DMS53 treated with DMSO at 0.1 percent for 48 hours (cell line): ENCODE data around the gene C9orf43.
"Not testable (repeated sequence)": the region's sequence is repeated elsewhere in the genome, so short reads cannot be mapped to it uniquely, and the experiment has no call there.

Source experiments
- DNase-seq: peaks from one replicate; lab custom pipeline; 2025; ENCODE audit not compliant: unreplicated experiment; lab: John Stamatoyannopoulos, UW

C9orf43 gene

GRCh38 chr9:113409883-113410206, 702 bp upstream of the C9orf43 start:
- DNase-seq = no peak

GRCh38 chr9:113416149-113416721, 5.7 kb downstream of the C9orf43 start:
- DNase-seq = no peak

DNA sequence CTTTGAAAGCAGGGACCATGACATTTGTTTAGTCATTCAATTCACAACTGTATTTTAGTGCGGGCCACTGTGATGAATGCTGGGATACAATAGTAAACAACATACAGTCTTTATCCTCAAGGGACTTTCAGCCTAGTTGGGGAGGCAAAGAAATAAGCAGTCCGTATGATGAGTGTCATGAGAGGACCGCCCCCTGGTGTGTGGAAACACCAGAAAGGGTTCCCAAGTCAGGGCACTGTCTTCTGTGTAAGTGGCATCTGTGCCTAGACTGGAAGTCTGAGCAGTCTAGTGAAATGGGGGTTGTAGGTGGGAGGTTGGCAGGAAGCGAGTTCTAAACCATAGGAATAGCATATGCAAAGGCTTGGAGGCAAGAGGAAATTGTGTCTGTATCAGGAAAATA, 6.8 kb downstream of the C9orf43 start:
- DNase-seq = no peak

- DNase-seq = no peak
Observed at GRCh38 chr9:113421726-113422125, 11.2 kb downstream of the C9orf43 start.

GRCh38 chr9:113425072-113425471, 14.5 kb downstream of the C9orf43 start:
- DNase-seq = no peak

DNA sequence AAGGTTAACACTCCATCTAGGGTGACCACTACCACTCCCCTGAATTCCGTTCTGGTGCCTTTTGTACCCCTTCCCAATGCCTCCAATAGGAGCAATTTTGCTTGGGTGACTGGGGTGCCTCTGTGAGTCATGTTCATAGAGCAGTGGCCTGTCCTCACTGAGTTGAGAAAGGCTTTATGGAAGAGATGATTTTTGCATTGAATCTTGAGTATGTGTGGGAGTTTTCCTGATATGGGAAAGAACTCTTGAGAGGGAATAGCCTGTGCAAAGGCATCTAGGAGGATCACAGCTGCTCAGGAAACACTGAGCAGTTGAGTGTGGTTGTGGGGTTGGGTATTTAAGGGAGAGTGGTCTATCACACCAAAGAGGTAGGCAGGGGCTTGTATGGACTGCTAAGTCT, 16.2 kb downstream of the C9orf43 start:
- no peak for DNase-seq

GRCh38 chr9:113427629-113428028, 17.1 kb downstream of the C9orf43 start:
- no peak for DNase-seq

GRCh38 chr9:113428062-113428615, 17.6 kb downstream of the C9orf43 start:
- DNase-seq = no peak

- no peak for DNase-seq
Observed at GRCh38 chr9:113431191-113431590, 20.6 kb downstream of the C9orf43 start.

- no peak for DNase-seq
Observed at GRCh38 chr9:113436728-113437515, 26.4 kb downstream of the C9orf43 start.

DNA sequence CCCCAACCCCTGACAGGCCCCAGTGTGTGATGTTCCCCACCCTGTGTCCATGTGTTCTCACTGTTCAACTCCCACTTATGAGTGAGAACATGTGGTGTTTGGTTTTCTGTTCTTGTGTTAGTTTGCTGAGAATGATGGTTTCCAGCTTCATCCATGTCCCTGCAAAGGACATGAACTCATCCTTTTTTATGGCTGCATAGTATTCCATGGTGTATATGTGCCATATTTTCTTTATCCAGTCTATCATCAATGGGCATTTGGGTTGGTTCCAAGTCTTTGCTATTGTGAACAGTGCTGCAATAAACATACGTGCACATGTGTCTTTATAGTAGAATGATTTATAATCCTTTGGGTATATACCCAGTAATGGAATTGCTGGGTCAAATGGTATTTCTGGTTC, 27.2 kb downstream of the C9orf43 start:
- DNase-seq = not testable (repeated sequence)

DNA sequence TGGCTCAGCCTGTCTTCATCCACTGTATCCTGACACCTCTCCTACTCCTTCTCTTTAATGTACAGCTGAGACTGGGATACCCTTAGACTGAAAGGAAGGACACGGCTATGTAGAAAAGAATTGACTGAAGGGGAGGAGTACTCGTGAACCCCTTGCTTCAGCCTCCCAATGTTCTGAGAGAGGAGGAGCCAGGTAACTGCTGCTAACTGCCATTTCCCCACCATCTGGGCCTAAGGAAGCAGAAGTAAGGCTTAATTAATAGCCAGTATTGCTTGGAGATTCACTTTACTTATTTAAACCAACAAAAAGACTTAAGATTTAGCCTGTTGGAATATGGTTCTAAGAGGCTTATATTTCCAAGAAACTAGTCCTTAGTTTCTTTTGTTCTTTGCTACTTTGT, 34.2 kb downstream of the C9orf43 start:
- DNase-seq = no peak

DNA sequence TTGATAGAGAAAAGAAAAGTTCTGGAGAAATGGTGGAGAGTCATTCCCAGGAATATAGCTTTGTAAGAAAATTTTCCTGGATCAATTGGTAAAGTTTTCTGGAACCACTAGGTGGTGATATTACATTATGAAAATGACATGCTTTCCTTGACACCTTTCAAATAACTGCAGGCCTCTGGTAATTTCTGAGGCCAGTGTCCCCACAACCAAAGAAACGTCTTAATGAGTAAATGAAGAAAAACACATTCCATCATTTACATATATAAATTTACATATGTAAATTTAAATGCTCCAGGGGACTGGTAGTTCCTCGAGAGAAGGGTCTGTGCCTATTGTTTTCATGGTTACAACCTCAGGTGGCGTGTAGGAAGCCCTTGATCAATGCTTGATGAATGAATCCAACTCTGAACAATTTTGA, 35.8 kb downstream of the C9orf43 start:
- DNase-seq = peak; percentile 37

- DNase-seq = no peak
Observed at GRCh38 chr9:113449376-113449775, 38.8 kb downstream of the C9orf43 start.

DNA sequence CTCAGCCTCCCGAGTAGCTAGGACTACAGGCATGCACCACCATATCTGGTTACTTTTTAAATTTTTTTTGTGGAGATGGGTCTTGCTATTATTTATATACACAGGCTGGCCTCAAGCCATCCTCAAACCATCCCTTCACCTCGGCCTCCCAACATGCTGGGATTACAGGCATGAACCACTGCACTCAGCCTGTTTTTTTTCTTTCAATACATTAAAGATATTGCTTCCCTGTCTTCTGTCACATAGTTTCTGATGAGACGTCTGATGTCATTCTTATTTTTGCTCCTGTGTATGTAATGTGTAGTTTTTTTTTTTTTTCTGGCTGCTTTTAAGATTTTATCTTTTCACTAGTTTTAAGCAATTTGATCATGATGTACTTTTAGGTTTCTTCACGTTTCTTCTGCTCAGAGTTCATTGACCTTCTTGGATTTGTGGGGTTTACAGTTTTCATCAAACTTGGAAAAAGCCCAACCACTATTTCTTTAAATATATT, 41.6 kb downstream of the C9orf43 start:
- no peak for DNase-seq

DNA sequence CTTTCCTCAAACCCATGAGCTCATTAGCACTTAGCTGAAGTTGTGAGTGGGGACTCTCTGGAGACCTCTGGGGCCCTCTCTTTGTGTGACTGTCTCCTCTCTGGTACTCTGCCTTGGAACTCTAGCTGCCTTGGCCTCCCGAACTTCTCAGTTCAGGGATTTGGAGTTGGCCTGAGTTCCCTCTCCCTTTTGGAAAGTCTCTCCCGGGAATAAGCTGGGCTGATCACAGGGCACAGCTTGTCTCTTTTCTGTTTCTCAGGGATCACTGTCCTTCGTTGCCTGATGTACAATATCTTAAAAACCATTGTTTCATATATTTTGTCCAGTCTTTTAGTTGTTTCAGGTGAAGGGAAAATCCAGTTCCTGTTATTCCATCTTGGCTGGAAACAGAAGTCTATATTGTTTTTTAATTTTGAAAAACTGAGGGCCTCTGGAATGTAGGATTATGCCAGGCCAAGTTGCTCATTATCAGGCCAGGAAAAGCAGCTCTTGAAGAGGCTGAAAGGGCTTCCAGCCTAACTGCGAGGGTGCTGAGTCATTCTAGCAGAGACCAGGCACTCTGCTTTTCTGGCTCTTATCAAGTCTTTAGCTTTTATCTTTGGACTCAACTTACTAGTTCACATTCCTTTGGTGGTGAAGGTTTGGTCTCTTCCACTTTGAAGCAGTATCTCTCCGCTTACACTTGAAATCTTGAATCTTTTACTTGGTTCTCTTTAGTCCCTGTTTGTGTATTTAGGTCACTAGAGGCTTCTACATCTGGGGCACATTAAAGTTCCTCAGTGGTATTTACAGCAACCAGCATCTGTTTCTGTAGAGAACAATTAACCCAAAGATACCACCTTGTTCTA, 44.6 kb downstream of the C9orf43 start:
- peak; percentile 35 for DNase-seq

DNA sequence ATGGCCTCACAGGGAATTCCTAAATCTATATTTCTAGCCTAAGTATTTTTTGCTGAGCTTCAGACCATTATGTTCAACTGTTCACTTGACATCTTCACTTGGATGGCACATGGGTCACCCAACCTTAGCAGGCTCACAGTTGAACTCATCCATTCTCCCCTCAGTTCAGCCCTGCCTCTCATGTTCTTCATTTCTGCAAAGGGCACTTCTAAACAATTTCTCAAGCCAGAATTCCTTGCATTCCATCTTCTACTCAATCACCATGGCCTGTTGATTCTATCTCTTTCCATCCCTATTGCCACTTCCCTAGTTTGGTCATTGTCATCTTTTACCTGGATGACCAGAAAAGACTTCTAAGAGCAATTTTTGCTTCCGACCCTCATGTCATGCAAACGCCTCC, 45.7 kb downstream of the C9orf43 start:
- DNase-seq = no peak

GRCh38 chr9:113461285-113461684, 50.7 kb downstream of the C9orf43 start:
- DNase-seq = no peak

- no peak for DNase-seq
Observed at GRCh38 chr9:113461943-113462342, 51.4 kb downstream of the C9orf43 start.

- no peak for DNase-seq
Observed at GRCh38 chr9:113462781-113463286, 52.3 kb downstream of the C9orf43 start.
